ENCODE results near the gene NKIRAS2.

DNA sequence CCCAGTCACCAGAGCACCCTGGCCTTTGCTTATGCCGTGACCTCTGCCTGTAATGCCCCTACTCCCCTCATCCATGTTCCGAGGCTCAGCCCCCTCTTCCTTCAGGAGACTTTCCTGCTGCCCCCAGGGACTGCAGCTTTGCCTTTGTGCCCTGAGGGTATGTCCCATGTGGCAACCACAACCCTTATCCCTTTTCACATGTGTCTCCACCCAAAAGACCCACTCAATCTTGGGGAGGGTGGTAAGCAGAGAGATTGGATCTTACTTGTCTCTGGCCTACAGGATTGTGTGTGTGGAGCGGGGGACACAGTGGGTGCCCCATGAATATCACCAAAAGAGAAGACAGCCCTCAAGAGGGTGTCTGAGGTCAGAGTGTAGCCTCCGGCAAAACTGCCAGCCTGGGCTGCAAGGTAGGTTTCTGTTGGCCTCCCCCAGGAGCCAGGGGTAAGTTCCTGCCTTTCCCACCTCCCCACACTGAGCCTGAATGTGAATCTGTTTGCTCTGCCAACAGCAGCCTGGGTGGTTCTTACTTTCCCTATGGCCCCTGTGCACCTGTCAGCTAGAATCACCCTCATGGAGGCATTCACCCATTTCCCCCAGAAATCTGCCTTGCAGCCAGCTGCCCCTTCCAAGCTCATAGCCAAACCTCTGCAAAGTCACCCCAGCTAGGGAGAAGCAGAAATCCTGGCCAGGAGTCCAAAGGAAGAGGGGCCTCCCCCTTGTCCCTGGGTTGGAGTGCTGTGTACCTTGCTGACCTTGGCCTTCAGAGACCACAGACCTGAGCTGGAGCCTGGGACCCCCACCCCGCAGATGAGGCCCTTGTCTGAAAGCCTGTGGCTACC is 42.0 kb downstream of the NKIRAS2 start:
- TF ChIP-seq, protein P1, sequence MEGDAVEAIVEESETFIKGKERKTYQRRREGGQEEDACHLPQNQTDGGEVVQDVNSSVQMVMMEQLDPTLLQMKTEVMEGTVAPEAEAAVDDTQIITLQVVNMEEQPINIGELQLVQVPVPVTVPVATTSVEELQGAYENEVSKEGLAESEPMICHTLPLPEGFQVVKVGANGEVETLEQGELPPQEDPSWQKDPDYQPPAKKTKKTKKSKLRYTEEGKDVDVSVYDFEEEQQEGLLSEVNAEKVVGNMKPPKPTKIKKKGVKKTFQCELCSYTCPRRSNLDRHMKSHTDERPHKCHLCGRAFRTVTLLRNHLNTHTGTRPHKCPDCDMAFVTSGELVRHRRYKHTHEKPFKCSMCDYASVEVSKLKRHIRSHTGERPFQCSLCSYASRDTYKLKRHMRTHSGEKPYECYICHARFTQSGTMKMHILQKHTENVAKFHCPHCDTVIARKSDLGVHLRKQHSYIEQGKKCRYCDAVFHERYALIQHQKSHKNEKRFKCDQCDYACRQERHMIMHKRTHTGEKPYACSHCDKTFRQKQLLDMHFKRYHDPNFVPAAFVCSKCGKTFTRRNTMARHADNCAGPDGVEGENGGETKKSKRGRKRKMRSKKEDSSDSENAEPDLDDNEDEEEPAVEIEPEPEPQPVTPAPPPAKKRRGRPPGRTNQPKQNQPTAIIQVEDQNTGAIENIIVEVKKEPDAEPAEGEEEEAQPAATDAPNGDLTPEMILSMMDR (IDR thresholded peaks at IDR 0.05; ENCODE audit: insufficient read depth, low read length, poor library complexity, severe bottlenecking), result no peak
- TF ChIP-seq EZH2phosphoT487 (conservative IDR thresholded peaks at IDR 0.05; ENCODE audit: low read length), result no peak

Data from SU-DHL-6 (cell line).